NCI-H1105 (cell line): ENCODE data around the gene ABCG5.

Experiments used
- DNase-seq: peaks from one replicate; lab custom pipeline; 2025; lab: John Stamatoyannopoulos, UW

Gene ABCG5

GRCh38 chr2:43841949-43842865, 3.6 kb upstream of the ABCG5 start:
- no peak for DNase-seq

- no peak for DNase-seq
These were observed 2.3 kb upstream of the ABCG5 start for GRCh38 chr2:43840965-43841364.

- DNase-seq = no peak
These were observed 1.3 kb upstream of the ABCG5 start for GRCh38 chr2:43839776-43840564.

GRCh38 chr2:43837831-43838559, 644 bp downstream of the ABCG5 start:
- no peak for DNase-seq

- DNase-seq = no peak
These were observed 1.6 kb downstream of the ABCG5 start for GRCh38 chr2:43837033-43837432.

- no peak for DNase-seq
These were observed 6.2 kb downstream of the ABCG5 start for GRCh38 chr2:43832457-43832856.

- DNase-seq = peak; percentile 22
These were observed 6.9 kb downstream of the ABCG5 start for GRCh38 chr2:43831543-43832294.

- DNase-seq = no peak
These were observed 12.1 kb downstream of the ABCG5 start for GRCh38 chr2:43826305-43827250.

GRCh38 chr2:43825841-43826240, 12.8 kb downstream of the ABCG5 start:
- no peak for DNase-seq

- no peak for DNase-seq
These were observed 13.6 kb downstream of the ABCG5 start for GRCh38 chr2:43824951-43825493.

GRCh38 chr2:43824512-43824911, 14.1 kb downstream of the ABCG5 start:
- DNase-seq = no peak

- no peak for DNase-seq
These were observed 14.9 kb downstream of the ABCG5 start for GRCh38 chr2:43823751-43824150.

- DNase-seq = no peak
These were observed 15.8 kb downstream of the ABCG5 start for GRCh38 chr2:43822839-43823238.

GRCh38 chr2:43819491-43820163, 19.0 kb downstream of the ABCG5 start:
- DNase-seq = no peak

GRCh38 chr2:43818761-43819160, 19.9 kb downstream of the ABCG5 start:
- no peak for DNase-seq

GRCh38 chr2:43814711-43815110, 23.9 kb downstream of the ABCG5 start:
- no peak for DNase-seq

GRCh38 chr2:43812947-43813346, 25.7 kb downstream of the ABCG5 start:
- no peak for DNase-seq

- DNase-seq = no peak
These were observed 26.6 kb downstream of the ABCG5 start for GRCh38 chr2:43812006-43812405.

- no peak for DNase-seq
These were observed 27.8 kb downstream of the ABCG5 start for GRCh38 chr2:43810888-43811287.

- no peak for DNase-seq
These were observed 28.2 kb downstream of the ABCG5 start for GRCh38 chr2:43810452-43810851.
